ENCODE results near the gene TSHZ2. TPM values are rescaled to one million over a fixed set of nuclear protein-coding genes. Genes with fewer than 3 reads are reported as not detected.

Gene TSHZ2
- total RNA-seq, 1 experiment from 2014 or later: 0.20 TPM

DNA sequence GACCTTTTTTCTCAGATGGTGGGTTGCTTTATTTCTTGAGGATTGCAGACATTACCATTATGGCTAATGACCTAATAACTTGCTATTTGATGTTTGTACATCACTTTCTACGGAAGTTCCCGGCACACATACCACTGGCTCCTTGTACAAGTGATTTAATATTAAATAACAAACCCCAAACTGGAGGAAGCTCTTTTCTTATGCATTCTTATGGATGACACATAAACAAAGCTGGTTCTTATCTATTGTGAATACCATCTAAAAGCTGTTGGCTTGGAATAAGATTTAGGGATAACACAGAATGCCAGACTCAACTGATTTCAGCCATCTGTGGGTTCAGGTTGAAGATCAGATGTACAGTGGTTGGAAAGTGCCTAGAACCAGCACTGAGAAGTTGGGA, 272.6 kb downstream of the TSHZ2 start (continued):
- TF ChIP-seq, protein P1, sequence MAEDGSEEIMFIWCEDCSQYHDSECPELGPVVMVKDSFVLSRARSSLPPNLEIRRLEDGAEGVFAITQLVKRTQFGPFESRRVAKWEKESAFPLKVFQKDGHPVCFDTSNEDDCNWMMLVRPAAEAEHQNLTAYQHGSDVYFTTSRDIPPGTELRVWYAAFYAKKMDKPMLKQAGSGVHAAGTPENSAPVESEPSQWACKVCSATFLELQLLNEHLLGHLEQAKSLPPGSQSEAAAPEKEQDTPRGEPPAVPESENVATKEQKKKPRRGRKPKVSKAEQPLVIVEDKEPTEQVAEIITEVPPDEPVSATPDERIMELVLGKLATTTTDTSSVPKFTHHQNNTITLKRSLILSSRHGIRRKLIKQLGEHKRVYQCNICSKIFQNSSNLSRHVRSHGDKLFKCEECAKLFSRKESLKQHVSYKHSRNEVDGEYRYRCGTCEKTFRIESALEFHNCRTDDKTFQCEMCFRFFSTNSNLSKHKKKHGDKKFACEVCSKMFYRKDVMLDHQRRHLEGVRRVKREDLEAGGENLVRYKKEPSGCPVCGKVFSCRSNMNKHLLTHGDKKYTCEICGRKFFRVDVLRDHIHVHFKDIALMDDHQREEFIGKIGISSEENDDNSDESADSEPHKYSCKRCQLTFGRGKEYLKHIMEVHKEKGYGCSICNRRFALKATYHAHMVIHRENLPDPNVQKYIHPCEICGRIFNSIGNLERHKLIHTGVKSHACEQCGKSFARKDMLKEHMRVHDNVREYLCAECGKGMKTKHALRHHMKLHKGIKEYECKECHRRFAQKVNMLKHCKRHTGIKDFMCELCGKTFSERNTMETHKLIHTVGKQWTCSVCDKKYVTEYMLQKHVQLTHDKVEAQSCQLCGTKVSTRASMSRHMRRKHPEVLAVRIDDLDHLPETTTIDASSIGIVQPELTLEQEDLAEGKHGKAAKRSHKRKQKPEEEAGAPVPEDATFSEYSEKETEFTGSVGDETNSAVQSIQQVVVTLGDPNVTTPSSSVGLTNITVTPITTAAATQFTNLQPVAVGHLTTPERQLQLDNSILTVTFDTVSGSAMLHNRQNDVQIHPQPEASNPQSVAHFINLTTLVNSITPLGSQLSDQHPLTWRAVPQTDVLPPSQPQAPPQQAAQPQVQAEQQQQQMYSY (CRISPR knock-in tag; IDR thresholded peaks at IDR 0.05): no peak
- TF ChIP-seq, protein P2, sequence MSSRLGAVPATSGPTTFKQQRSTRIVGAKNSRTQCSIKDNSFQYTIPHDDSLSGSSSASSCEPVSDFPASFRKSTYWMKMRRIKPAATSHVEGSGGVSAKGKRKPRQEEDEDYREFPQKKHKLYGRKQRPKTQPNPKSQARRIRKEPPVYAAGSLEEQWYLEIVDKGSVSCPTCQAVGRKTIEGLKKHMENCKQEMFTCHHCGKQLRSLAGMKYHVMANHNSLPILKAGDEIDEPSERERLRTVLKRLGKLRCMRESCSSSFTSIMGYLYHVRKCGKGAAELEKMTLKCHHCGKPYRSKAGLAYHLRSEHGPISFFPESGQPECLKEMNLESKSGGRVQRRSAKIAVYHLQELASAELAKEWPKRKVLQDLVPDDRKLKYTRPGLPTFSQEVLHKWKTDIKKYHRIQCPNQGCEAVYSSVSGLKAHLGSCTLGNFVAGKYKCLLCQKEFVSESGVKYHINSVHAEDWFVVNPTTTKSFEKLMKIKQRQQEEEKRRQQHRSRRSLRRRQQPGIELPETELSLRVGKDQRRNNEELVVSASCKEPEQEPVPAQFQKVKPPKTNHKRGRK (CRISPR knock-in tag; IDR thresholded peaks at IDR 0.05; ENCODE audit: borderline replicate concordance): no peak
- TF ChIP-seq ZNF232 (CRISPR knock-in tag; IDR thresholded peaks at IDR 0.05): no peak
- no peak for TF ChIP-seq ESRRA (CRISPR knock-in tag; IDR thresholded peaks at IDR 0.05; ENCODE audit: borderline replicate concordance)
- TF ChIP-seq ZNF219 (CRISPR knock-in tag; IDR thresholded peaks at IDR 0.05; ENCODE audit: borderline replicate concordance): no peak

DNA sequence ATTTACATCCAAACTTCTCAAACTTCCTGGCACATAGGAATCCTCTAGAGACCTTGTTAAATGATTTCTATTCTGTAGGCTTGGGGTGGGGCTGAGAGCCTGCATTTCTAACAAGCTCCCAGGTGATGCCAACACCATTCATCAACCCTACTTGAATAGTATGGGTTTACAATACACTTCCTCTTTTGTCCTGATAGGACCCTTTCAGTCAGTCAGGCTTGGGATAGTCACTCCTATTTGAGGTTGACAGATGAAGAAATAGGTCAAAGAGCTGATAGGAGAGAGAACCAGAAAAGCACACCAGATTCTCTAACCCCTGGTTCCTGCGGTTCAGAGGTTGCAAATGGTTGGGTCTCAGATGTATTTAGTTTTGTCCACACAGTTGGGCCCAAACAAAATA, 273.4 kb downstream of the TSHZ2 start:
- H3K4me3 Mint-ChIP-seq: no peak overlapping the region
- H3K4me1 Mint-ChIP-seq: peaks cover 4% of the 10 kb centered on the region; the same call in 1 of the 2 replicates
- H3K27me3 Mint-ChIP-seq (ENCODE audit: low read depth): no peaks in the 10 kb centered on the region
- DNase-seq (ENCODE audit: low spot score) (no peak), ATAC-seq (no peak)
- TF ChIP-seq PRRX2 (CRISPR knock-in tag; IDR thresholded peaks at IDR 0.05) (no peak), NFE2L1 (CRISPR knock-in tag; IDR thresholded peaks at IDR 0.05) (no peak)
- TF ChIP-seq, protein P3, sequence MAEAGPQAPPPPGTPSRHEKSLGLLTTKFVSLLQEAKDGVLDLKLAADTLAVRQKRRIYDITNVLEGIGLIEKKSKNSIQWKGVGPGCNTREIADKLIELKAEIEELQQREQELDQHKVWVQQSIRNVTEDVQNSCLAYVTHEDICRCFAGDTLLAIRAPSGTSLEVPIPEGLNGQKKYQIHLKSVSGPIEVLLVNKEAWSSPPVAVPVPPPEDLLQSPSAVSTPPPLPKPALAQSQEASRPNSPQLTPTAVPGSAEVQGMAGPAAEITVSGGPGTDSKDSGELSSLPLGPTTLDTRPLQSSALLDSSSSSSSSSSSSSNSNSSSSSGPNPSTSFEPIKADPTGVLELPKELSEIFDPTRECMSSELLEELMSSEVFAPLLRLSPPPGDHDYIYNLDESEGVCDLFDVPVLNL (CRISPR knock-in tag; IDR thresholded peaks at IDR 0.05; ENCODE audit: borderline replicate concordance, low read depth): no peak
- CTCF ChIA-PET: no interaction called here
- POLR2A ChIA-PET: no interaction called here
- H3K9me3 Mint-ChIP-seq: 0 out of 2 replicates have a peak, but pooled peaks cover 6% of the 10 kb centered on the region
- H3K36me3 Mint-ChIP-seq: no peaks in the 10 kb centered on the region
- H3K27ac Mint-ChIP-seq: no peak overlapping the region

DNA sequence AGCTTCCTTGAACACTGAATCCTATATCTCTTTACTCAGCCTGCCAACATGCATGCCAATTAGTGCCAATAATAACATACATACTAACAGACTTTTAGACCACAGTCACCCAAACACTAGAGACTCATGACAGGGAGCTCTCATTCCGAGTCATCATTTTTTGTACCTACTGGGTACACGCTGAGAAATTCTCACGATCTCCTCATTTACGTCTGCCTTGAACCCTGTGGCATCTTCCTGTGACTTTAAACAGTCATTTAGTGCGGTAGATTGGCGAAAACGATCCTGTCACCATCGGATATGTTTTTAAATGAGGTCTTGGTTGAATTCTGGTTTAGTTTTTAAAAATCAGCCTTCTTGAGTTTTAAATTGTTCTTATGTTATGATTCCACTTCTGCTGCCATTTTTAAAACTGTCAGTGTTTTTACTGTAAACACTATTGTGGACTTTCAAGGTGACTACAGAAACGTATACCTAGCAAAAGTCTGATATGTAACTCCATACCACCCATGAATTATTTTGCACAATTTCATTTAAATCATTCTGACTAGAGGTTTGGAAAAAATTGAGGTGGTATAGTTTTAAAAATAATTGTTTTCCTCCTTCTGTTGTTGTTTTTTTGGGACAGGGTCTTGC, 275.4 kb downstream of the TSHZ2 start:
- TF ChIP-seq, protein P4, sequence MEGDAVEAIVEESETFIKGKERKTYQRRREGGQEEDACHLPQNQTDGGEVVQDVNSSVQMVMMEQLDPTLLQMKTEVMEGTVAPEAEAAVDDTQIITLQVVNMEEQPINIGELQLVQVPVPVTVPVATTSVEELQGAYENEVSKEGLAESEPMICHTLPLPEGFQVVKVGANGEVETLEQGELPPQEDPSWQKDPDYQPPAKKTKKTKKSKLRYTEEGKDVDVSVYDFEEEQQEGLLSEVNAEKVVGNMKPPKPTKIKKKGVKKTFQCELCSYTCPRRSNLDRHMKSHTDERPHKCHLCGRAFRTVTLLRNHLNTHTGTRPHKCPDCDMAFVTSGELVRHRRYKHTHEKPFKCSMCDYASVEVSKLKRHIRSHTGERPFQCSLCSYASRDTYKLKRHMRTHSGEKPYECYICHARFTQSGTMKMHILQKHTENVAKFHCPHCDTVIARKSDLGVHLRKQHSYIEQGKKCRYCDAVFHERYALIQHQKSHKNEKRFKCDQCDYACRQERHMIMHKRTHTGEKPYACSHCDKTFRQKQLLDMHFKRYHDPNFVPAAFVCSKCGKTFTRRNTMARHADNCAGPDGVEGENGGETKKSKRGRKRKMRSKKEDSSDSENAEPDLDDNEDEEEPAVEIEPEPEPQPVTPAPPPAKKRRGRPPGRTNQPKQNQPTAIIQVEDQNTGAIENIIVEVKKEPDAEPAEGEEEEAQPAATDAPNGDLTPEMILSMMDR (IDR thresholded peaks at IDR 0.05): no peak
- TF ChIP-seq, protein P5, sequence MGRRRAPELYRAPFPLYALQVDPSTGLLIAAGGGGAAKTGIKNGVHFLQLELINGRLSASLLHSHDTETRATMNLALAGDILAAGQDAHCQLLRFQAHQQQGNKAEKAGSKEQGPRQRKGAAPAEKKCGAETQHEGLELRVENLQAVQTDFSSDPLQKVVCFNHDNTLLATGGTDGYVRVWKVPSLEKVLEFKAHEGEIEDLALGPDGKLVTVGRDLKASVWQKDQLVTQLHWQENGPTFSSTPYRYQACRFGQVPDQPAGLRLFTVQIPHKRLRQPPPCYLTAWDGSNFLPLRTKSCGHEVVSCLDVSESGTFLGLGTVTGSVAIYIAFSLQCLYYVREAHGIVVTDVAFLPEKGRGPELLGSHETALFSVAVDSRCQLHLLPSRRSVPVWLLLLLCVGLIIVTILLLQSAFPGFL (CRISPR knock-in tag; IDR thresholded peaks at IDR 0.05; ENCODE audit: borderline replicate concordance): no peak
- TF ChIP-seq CBFB (CRISPR knock-in tag; IDR thresholded peaks at IDR 0.05; ENCODE audit: low read depth): no peak
- no peak for TF ChIP-seq FOXK1 (CRISPR knock-in tag; IDR thresholded peaks at IDR 0.05)
- TF ChIP-seq, protein P6, sequence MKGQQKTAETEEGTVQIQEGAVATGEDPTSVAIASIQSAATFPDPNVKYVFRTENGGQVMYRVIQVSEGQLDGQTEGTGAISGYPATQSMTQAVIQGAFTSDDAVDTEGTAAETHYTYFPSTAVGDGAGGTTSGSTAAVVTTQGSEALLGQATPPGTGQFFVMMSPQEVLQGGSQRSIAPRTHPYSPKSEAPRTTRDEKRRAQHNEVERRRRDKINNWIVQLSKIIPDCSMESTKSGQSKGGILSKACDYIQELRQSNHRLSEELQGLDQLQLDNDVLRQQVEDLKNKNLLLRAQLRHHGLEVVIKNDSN (CRISPR knock-in tag; IDR thresholded peaks at IDR 0.05): no peak
- ATAC-seq (no peak), DNase-seq (ENCODE audit: low spot score) (no peak)
- POLR2A ChIA-PET: no interaction called here
- no peaks in the 10 kb centered on the region for H3K27me3 Mint-ChIP-seq (ENCODE audit: low read depth)
- H3K27ac Mint-ChIP-seq: no peak overlapping the region
- no peaks in the 10 kb centered on the region for H3K36me3 Mint-ChIP-seq
- 0 out of 2 replicates have a peak, but pooled peaks cover 6% of the 10 kb centered on the region for H3K9me3 Mint-ChIP-seq
- H3K4me1 Mint-ChIP-seq: peaks cover 4% of the 10 kb centered on the region; the same call in 1 of the 2 replicates
- CTCF ChIA-PET: no interaction called here
- H3K4me3 Mint-ChIP-seq: no peak overlapping the region

Data from WTC11 (cell line).